NCI-H1105 treated with DMSO at 0.1 percent for 48 hours (cell line): ENCODE measurements around the gene CHRD.
"Not testable (repeated sequence)": the region's sequence is repeated elsewhere in the genome, so short reads cannot be mapped to it uniquely, and the experiment has no call there.

Source experiments
- DNase-seq: peaks from one replicate; lab custom pipeline; 2025; lab: John Stamatoyannopoulos, UW

Gene CHRD

GRCh38 chr3:184379358-184380184, at the start of gene CHRD:
Gene CHRD, plus strand, starts transcription at chr3:184380054. Its CDS starts 265 bp downstream, at chr3:184380319.
- DNase-seq = no peak

GRCh38 chr3:184332370-184333090, 47.3 kb upstream of the CHRD start:
- DNase-seq = no peak

GRCh38 chr3:184333190-184333589, 46.7 kb upstream of the CHRD start:
- no peak for DNase-seq

GRCh38 chr3:184333700-184334099, 46.2 kb upstream of the CHRD start:
- DNase-seq = no peak

GRCh38 chr3:184334470-184335158, 45.2 kb upstream of the CHRD start:
- no peak for DNase-seq

GRCh38 chr3:184335291-184335660, 44.6 kb upstream of the CHRD start:
- DNase-seq = peak; percentile 72

- DNase-seq = peak; percentile 78
Observed at GRCh38 chr3:184335661-184336546, 44.0 kb upstream of the CHRD start.

- no peak for DNase-seq
Observed at GRCh38 chr3:184336547-184337398, 43.1 kb upstream of the CHRD start.

- DNase-seq = no peak
Observed at GRCh38 chr3:184337399-184337714, 42.5 kb upstream of the CHRD start, which contains the start of gene FAM131A. Gene FAM131A, plus strand, starts transcription at chr3:184337600. Its CDS starts 31 bp downstream, at chr3:184337631.

GRCh38 chr3:184337981-184338380, 41.9 kb upstream of the CHRD start:
- no peak for DNase-seq

- peak; percentile 98 for DNase-seq
Observed at GRCh38 chr3:184338511-184338945, 41.3 kb upstream of the CHRD start.

GRCh38 chr3:184339001-184339400, 40.9 kb upstream of the CHRD start:
- peak; percentile 86 for DNase-seq

GRCh38 chr3:184339451-184340135, 40.3 kb upstream of the CHRD start:
- not testable (repeated sequence) for DNase-seq

- DNase-seq = no peak
Observed at GRCh38 chr3:184341925-184342324, 37.9 kb upstream of the CHRD start.

- DNase-seq = no peak
Observed at GRCh38 chr3:184343200-184343876, 36.5 kb upstream of the CHRD start.

- DNase-seq = no peak
Observed at GRCh38 chr3:184344579-184345316, 35.1 kb upstream of the CHRD start.

- DNase-seq = peak; percentile 44
Observed at GRCh38 chr3:184345317-184346144, 34.3 kb upstream of the CHRD start.
